RCC 7860 (cell line): ENCODE results near the gene USP30.
"Not testable (repeated sequence)": the region's sequence is repeated elsewhere in the genome, so short reads cannot be mapped to it uniquely, and the experiment has no call there.

Experiments
- DNase-seq: peaks from one replicate; pipeline ENCODE4 v3.0.0-alpha.2; 2015; ENCODE audit warnings: low spot score
- FAIRE-seq: peaks from 2 replicates; lab custom pipeline; 2012; peaks lifted over from hg19 to GRCh38; lab: Jason Lieb, UNC

The USP30 gene, protein sequence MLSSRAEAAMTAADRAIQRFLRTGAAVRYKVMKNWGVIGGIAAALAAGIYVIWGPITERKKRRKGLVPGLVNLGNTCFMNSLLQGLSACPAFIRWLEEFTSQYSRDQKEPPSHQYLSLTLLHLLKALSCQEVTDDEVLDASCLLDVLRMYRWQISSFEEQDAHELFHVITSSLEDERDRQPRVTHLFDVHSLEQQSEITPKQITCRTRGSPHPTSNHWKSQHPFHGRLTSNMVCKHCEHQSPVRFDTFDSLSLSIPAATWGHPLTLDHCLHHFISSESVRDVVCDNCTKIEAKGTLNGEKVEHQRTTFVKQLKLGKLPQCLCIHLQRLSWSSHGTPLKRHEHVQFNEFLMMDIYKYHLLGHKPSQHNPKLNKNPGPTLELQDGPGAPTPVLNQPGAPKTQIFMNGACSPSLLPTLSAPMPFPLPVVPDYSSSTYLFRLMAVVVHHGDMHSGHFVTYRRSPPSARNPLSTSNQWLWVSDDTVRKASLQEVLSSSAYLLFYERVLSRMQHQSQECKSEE

DNA sequence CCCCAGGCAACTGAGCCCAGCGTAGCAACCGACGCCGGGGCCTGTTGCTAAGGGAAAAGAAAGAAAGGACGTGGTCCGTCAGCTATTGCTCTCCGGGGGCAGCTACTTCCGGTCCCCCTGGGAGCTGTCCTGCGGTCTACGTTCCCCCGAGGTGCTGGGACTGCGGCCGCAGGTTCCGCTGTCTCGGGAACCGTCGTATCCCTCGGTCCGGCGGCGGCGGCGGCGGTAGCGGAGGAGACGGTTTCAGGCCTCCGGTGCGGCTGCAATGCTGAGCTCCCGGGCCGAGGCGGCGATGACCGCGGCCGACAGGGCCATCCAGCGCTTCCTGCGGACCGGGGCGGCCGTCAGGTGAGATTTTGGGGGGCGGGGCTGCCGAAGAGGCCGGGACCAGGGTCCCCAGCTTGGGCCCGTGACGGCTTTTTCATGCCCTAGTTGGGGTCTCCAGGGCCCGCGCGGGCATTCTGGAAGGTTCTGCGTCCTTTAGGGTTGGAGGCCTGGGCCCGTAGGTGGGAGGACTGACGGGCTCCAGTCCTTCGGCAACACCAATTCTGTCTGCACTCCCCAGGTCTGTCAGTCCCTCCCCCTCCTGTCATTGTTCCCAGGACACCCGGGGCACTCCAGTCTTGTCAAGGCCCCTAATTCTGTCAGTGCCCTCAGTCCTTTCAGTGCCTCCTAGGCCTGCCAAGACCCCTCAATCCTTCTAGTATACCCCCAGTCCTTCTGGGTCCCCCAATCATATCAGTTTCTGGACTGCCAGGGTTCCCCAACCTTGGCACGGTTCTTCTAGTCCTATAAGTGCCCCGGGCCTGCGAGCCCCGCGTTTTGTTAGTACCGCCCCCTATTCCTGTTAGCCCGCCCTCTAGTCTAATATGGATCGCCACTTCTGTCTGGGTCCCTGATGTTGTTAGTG lies at the start of gene USP30:
USP30 (plus strand) TSS at position 163 of the 910 bp plus-strand sequence; CDS start at position 266, 103 bp downstream.
- FAIRE-seq, result no peak

GRCh38 chr12:109004017-109004416 lies 48.4 kb upstream of the USP30 start:
- FAIRE-seq, result no peak
- no peak for DNase-seq

More for the DNA sequence above, at the start of gene USP30:
- peak; percentile 60 for DNase-seq

- no peak for DNase-seq
- no peak for FAIRE-seq
Observed at GRCh38 chr12:109009766-109010165, 42.6 kb upstream of the USP30 start.

DNA sequence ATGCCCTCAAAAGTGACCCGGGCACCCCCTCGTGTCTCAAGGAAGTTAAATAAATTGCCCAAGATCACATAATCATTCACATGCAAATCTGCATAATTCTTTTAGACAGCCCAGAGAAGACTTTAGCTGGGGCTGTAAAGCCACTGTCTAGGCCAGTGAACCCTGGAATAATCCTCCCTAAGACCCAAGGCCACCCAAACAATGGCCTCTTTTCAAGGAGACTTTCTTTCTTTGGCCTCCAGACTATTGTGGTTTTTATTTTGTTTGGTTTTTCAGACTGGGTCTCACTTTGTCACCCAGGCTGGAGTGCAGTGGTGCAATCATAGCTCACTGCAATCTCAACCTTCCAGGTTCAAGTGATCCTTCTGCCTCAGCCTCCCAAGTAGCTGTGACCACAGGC lies 42.1 kb upstream of the USP30 start:
- FAIRE-seq, result no peak
- no peak for DNase-seq

DNA sequence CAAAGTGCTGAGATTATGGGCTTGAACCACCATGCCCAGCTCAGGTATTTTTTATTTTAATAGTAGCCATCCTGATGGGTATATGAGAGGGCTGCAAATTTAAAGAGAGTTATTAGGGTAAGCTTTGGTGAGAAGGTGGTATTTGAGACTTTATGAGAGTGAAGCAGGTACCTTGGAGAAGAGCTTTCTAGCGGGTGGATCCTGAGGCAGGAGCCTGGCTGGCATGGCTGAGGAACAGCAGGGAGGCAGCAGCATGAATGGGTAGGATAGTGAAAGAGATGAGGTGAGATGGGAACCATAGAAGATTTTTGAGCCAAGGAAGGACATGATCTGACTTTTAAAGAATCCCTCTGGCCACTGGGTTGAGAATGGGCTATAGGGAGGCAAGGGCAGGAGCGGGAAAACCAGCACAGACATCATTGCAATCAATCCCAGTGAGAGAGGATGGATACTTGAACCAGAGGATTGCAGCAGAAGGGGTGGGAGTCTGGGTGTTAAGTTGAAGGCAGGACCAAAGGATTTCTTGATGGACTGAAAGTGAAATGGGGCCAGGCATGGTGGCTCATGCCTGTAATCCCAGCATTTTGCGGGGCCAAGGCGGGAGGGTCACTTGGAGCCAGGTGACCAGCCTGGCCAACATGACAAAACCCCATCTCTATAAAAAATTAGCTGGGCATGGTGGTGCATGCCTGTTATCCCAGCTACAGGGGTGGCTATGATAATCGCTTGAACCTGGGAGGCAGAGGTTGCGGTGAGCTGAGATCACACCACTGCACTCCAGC lies 37.2 kb upstream of the USP30 start:
- FAIRE-seq, result no peak

DNA sequence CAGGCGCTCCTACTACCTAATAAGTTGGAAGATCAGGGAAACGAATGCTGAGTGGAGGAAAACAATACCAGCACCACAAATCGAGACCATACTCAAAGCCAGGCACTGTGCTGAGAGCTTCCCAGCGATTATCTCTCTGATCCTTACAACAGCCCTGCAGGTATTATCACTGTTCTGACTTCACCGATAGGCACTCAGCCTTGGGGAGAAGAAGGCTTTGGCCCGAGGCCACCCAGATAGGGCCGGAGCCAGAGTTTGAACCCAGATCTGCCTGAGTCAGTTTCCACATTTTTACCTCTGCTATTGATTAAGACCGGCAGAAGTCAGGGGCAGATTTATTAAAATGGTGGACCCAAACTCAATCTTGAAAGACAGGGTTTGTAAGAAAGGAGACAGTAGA lies 36.4 kb upstream of the USP30 start:
- no peak for DNase-seq

More for the DNA sequence above, 37.2 kb upstream of the USP30 start:
- no peak for DNase-seq

GRCh38 chr12:109016978-109017377 lies 35.4 kb upstream of the USP30 start:
- no peak for DNase-seq
- FAIRE-seq, result no peak

More for the DNA sequence above, 36.4 kb upstream of the USP30 start:
- FAIRE-seq, result no peak

- DNase-seq, result no peak
- FAIRE-seq, result no peak
Observed at GRCh38 chr12:109018296-109018695, 34.1 kb upstream of the USP30 start.

- FAIRE-seq (no peak), DNase-seq (no peak)
Observed at GRCh38 chr12:109020146-109020795, 32.1 kb upstream of the USP30 start.

- DNase-seq (peak; percentile 15), FAIRE-seq (no peak)
Observed at GRCh38 chr12:109020796-109021380, 31.5 kb upstream of the USP30 start, which contains the start of gene SVOP. Gene SVOP, minus strand, starts transcription at chr12:109021068. Its CDS starts 200 bp downstream, at chr12:109020868.

- no peak for FAIRE-seq
- no peak for DNase-seq
Observed at GRCh38 chr12:109027767-109028166, 24.6 kb upstream of the USP30 start.

DNA sequence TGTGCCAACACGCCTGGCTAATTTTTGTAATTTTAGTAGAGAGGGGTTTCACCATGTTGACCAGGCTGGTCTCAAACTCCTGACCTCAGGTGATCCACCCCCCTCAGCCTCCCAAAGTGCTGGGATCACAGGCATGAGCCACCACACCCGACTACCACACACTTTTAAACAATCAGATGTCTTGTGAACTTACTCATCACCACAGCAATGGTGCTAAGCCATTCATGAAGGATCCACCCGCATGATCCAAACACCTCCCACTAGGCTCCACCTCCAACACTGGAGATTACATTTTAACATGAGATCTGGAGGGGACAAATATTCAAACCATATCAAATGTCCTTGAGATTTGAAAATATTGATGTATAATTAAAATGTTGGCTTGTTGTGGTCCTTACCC lies 23.8 kb upstream of the USP30 start:
- not testable (repeated sequence) for DNase-seq, FAIRE-seq

GRCh38 chr12:109029411-109029810 lies 23.0 kb upstream of the USP30 start:
- FAIRE-seq, result no peak
- no peak for DNase-seq

DNA sequence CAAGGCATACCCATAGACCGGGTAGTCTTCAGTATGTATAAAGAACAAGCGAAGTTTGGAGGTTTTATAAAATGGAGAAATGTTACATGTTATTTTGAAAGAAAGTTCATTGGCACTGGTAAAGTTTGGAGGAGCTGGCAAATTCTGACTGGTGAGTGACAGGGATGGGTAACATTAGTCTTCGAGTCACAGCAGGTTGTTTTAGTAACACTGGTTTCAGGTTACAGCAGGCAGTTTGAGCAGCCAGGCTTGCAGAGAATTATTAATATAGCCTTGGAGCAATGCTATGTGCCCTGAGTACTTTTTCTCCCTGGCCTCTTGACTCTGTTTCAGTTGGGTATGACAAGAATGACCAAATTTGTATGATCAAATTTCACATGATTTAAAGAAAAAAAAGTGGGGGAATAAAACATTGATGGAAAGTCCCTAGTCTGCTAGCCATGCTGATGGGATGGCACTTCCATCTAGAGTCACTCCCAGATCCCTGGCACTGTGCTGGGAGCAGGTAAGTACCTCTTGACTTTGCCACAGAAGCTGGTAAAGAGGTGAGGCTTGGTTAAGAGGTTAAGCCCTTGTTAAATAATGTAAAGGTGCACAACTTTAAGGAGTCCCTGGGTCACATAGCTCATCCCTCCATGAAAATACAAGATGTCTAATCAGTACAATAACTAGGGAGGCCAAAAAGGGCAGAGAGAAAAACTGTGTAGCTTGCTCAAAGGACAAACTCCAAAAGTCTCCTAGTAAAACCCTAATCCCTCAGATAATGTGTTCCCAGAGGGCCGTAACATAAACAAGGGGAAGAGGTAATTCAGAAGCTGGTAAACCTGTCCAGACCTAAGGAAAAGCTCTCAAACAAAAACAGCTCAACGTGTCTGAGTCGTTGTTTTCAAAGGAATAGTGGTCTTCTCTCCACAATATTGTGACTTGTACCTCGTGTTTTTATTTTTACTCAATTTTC lies 18.9 kb upstream of the USP30 start:
- DNase-seq (no peak), FAIRE-seq (no peak)

DNA sequence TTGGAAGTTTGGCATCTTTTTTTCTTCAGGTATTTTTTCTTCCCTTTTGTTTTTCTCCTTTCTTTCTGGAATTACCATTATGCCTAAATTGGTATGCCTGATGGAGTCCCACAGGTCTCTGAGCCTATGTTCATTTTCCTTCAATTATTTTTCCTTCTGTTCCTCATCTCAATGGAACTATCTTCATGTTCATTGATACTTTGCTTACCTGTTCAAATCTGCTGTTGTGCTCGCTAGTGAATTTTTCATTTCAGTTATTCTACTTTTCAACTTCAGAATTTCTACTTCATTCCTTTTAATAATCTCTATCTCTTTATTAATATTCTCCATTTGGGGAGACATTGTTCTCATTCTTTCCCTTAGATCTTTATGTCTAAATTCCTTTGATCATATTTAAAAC lies 15.4 kb upstream of the USP30 start:
- DNase-seq (no peak), FAIRE-seq (no peak)

- DNase-seq, result no peak
- FAIRE-seq, result no peak
Observed at GRCh38 chr12:109044241-109044640, 8.1 kb upstream of the USP30 start.

GRCh38 chr12:109047081-109047805 lies 5.1 kb upstream of the USP30 start:
- DNase-seq (peak; percentile 9), FAIRE-seq (no peak)

DNA sequence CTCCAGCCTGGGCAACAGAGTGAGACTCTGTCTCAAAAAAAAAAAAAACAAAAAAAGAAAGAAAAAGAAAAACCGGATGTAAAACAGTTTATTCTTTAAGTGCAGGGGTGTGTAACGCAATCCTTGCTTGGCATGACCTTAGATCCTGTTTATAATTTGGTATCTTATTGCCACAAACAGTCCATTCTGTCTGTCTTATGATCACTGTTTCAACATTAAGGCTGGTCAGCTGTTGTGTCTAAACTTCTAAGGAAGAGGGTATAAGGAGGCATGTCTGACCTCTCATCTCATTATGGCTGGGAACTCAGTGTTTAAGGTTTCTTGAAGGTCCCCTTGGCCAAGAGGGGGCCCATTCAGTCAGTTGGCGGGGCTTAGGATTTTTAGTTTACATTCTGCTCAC lies 3.7 kb upstream of the USP30 start:
- not testable (repeated sequence) for FAIRE-seq, DNase-seq
